Measurements from ENCODE around the gene FGD3.

DNA sequence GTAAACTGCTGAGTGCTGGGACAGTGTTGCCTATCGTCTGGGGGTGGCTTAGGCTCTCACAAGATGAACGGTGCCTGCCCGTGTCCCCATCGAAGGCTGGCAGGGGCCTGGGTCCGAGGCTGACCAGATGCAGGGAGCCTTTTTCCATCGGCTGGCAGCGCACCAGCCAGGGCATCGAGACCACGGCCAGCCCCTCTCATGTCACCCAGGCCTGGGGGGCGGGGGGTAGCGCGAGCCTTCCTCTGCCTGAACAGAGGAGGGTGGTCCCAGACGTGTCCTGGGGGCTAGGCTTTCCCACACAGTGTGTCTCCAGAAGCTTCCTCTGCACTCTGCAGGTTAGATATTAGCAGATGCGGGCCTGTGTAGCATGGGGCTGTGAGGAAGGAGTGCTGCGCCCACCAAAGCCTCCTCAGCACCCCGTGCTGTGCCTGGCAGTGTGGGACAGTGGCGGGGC is 17.3 kb downstream of the FGD3 start:
- no peak for TF ChIP-seq ELF4 (IDR thresholded peaks at IDR 0.05)
- TF ChIP-seq LEF1 (IDR thresholded peaks at IDR 0.05; ENCODE audit: borderline replicate concordance): no peak

All from HEK293T (cell line).